HG03097 (cell line): ENCODE measurements around the gene MAGI1.
"Not testable (repeated sequence)": the region's sequence is repeated elsewhere in the genome, so short reads cannot be mapped to it uniquely, and the experiment has no call there.

Source experiments
- ATAC-seq: cut with Tn5 transposase; IDR thresholded peaks from one replicate; pipeline ENCODE4 v1.9.1; 2021; ENCODE audit not compliant: unreplicated experiment, low FRiP score

MAGI1 gene

GRCh38 chr3:65914740-65915367, 123.9 kb downstream of the MAGI1 start:
- ATAC-seq = no peak

- ATAC-seq = no peak
Measured at GRCh38 chr3:65914032-65914739, 124.5 kb downstream of the MAGI1 start.

GRCh38 chr3:65912647-65913046, 126.1 kb downstream of the MAGI1 start:
- no peak for ATAC-seq

DNA sequence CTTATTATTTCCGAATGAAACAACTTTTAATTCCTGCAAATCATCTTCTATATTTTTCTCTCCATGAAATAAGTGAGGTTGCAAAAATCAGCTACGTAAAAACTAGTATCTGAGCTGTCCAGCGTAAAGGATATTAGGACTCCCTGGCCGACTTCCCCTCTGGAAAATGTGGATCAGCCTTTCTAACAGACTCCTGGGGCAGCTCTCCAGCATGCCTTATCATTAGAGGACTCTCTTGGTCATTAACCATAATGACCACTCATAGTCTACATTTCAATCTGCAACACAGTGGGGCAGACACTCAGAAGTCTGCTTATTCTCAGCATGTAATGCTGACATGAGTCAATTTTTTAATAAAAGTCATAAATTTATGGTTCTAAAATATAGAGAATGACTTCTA, 130.1 kb downstream of the MAGI1 start:
- no peak for ATAC-seq

GRCh38 chr3:65907232-65908130, 131.2 kb downstream of the MAGI1 start:
- no peak for ATAC-seq

- ATAC-seq = no peak
Measured at GRCh38 chr3:65905771-65906170, 132.9 kb downstream of the MAGI1 start.

- no peak for ATAC-seq
Measured at GRCh38 chr3:65904016-65904415, 134.7 kb downstream of the MAGI1 start.

- no peak for ATAC-seq
Measured at GRCh38 chr3:65902304-65902793, 136.4 kb downstream of the MAGI1 start.

DNA sequence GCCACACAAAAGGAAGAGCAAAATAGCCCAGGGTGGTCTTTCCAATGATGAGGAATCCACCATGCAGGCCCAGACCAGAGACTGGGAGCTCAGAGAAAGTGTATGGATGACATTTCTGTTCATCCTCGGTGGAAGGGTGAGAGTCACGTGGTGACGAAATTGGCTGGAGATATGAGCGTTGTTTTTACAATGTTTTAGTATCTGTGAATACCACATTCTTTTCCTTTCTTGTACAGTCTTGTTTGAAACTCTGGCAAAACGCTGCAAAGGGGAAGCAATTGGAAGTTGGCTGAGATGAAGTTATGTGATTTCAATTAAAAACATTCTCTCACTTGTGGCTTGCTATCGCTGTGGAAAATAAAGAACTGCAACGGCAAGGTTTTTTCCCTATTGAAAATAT, 137.5 kb downstream of the MAGI1 start:
- ATAC-seq = no peak

- no peak for ATAC-seq
Measured at GRCh38 chr3:65899226-65899625, 139.5 kb downstream of the MAGI1 start.

DNA sequence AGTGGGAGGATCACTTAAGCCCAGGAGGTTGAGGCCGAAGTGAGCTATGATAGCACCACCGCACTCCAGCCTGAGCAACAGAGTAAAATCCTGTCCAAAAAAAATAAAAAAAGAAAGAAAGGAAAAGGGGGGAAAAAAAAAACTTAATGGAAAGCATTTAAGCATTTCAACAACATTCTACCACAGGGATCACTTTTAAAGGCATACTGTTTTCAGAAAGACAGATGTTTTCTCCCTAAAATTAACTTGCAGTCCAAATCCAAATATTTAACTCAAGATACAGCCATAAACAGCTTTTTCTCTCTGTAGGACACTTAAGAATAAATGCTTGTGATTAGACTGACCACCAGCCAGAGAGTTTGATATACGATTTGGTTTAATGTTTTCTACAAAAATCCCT, 141.0 kb downstream of the MAGI1 start:
- no peak for ATAC-seq

- no peak for ATAC-seq
Measured at GRCh38 chr3:65896321-65896720, 142.4 kb downstream of the MAGI1 start.

GRCh38 chr3:65894679-65895453, 143.9 kb downstream of the MAGI1 start:
- no peak for ATAC-seq

DNA sequence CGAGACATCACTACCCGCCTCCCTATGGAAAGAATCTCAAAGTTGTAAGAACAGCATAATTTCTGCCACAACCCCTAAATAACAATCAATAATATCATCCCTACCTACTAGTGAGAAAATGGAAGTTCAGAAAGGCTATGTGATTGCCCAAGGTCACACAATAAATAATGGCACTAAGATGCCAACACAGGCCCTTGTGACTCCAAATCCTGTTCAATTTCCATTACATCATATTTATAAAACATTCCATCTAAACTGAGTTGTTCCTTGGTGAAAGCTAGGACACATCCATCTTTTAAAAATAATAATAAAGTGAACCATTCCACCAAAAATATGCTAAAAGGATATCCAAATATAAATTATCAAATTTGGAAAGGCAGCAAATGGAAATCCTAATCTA, 144.6 kb downstream of the MAGI1 start:
- ATAC-seq = no peak

DNA sequence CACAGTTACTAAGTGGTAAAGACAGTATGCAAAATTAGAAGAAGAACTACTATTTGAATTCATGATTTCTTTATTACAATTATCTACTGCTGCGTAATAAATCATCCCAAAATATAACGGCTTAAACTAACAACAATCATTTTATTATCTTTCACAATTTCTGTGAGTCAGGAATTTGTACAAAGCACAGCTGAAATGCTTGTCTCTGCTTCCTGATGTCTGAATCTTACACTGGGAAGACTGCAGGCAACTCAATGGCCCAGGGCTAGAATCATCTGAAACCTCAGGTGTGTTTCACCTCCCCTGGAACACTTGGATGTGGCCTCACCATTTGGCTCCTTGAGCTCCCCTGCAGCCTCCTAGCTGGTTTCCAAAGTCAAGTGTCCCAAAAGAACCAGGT, 145.1 kb downstream of the MAGI1 start:
- no peak for ATAC-seq

DNA sequence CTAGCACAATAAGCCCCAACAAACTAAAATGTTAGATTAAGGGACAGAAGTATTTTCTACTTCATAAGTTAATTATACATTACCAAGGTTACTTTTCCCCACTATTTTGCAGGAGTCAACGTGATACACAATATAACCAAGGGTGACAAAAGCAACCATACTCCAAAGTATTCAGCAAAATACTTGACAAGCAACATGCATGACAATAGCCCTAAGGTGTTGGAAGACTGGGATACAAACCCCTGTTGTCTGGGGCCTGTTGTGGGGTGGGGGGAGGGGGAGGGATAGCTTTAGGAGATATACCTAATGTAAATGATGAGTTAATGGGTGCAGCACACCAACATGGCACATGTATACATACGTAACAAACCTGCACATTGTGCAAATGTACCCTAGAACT, 147.2 kb downstream of the MAGI1 start:
- not testable (repeated sequence) for ATAC-seq

DNA sequence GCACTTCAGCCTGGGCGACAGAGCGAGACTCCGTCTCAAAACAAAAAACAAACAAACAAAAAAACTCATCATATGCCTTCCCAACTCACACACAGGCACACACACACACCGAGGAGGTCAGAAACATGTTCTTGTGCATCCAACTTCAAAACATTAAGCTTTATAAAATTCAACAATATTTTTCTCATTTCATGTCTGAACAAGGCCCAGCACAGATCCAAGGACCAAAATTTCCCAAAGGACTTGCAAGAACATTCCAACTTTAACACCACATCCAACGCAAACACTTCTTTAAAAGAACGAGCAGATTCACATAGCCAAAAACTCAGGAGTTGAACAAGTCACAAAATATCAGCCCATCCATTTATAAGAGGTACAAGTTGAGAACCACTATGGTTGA, 148.4 kb downstream of the MAGI1 start:
- ATAC-seq = no peak

GRCh38 chr3:65889707-65890099, 149.0 kb downstream of the MAGI1 start:
- no peak for ATAC-seq

- no peak for ATAC-seq
Measured at GRCh38 chr3:65888980-65889706, 149.6 kb downstream of the MAGI1 start.

GRCh38 chr3:65888196-65888595, 150.5 kb downstream of the MAGI1 start:
- no peak for ATAC-seq
